Measurements from ENCODE around the gene LILRA2.

DNA sequence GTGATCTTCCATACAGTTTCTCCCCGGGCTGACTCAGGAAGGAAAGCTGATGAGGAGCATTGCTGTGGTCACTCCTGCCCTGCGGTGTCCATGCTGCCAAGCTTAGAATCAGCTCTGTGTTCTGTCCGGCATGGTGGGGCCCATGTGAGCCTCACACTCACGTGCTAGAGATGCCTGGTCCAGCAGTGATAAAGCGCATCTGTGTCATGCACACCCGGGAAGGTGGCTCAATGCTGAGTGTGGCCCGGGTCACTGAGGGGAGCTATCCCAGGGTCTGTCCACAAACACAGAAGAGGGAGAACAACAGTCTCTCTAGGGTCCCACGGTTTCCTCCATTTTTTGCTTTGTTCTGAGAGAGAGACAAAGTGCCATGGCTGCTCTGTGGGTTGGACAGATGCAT lies 53.2 kb downstream of the LILRA2 start:
- TF ChIP-seq EZH2 (IDR thresholded peaks at IDR 0.05; ENCODE audit: insufficient read depth, poor library complexity, severe bottlenecking) (no peak), EZH2phosphoT487 (IDR thresholded peaks at IDR 0.05; ENCODE audit: insufficient read depth, low read depth) (no peak)

Measured in GM23248 (cell line).